HepG2 (cell line): ENCODE data around the gene CAPN15. TPM values are rescaled to one million over a fixed set of nuclear protein-coding genes. Genes with fewer than 3 reads are reported as not detected.

ENCODE experiments used
- ATM ChIP-seq: fragments of 450-650 bp; IDR thresholded peaks from 2 replicates; pipeline ENCODE4 v1.7.1; 2017; ENCODE audit warnings: mild to moderate bottlenecking, borderline replicate concordance
- CREB1 ChIP-seq, 2 experiments: fragments of 450-650 bp in 1 of 2; IDR thresholded peaks; 2 replicates each; pipeline ENCODE4 v1.6.1; 2016 to 2017; ENCODE audit warnings: control low read depth in 1 of 2, mild to moderate bottlenecking in 1 of 2, missing compliant biosample characterization in 1 of 2, missing genetic modification characterization in 1 of 2
- GTF3A ChIP-seq: sonication (generic); formaldehyde crosslinking; conservative IDR thresholded peaks from 2 replicates; pipeline ENCODE4 v1.4.0; 2020; ENCODE audit warnings: mild to moderate bottlenecking, missing genetic modification reagents
- HMG20B ChIP-seq: conservative IDR thresholded peaks from 2 replicates; pipeline ENCODE4 v1.6.1; 2016; ENCODE audit warnings: missing genetic modification reagents, missing compliant biosample characterization
- HNF4G ChIP-seq, 2 experiments: sonication (generic) in 1 of 2; formaldehyde crosslinking in 1 of 2; IDR thresholded peaks; 2 replicates each; pipeline versions ENCODE4 v1.4.0 to v1.6.1; 2011 to 2020; ENCODE audit warnings: borderline replicate concordance in 2 of 2, low read depth in 2 of 2, mild to moderate bottlenecking in 2 of 2, low read length in 1 of 2, missing genetic modification reagents in 1 of 2, moderate library complexity in 1 of 2
- KLF16 ChIP-seq, 2 experiments: sonication (generic) in 1 of 2; formaldehyde crosslinking in 1 of 2; IDR thresholded peaks; 2 replicates each; pipeline versions ENCODE4 v1.6.1 to v1.8.0; 2016 to 2023; ENCODE audit warnings: missing genetic modification reagents in 2 of 2, missing compliant biosample characterization in 1 of 2
- NR2F2 ChIP-seq: IDR thresholded peaks from 2 replicates; pipeline ENCODE4 v1.6.1; 2012; ENCODE audit warnings: low read depth, inconsistent platforms, borderline replicate concordance
- NR2F6 ChIP-seq, 2 experiments: IDR thresholded peaks; 2 replicates each; pipeline ENCODE4 v1.6.1; 2016; ENCODE audit warnings: antibody characterized with exemption in 1 of 2, mild to moderate bottlenecking in 1 of 2
- RFX5 ChIP-seq: IDR thresholded peaks from 2 replicates; pipeline ENCODE4 v1.6.1; 2011; ENCODE audit warnings: low read depth, low read length, improper control_type of control experiment
- SMAD9 ChIP-seq: sonication (generic); formaldehyde crosslinking; IDR thresholded peaks from 2 replicates; pipeline ENCODE4 v1.5.1; 2020; ENCODE audit warnings: mild to moderate bottlenecking, missing genetic modification reagents
- TCF7 ChIP-seq: sonication (generic); IDR thresholded peaks from 2 replicates; pipeline ENCODE4 v1.6.1; 2016; ENCODE audit warnings: antibody characterized with exemption, low read depth
- TOE1 ChIP-seq: sonication (generic); formaldehyde crosslinking; IDR thresholded peaks from 2 replicates; pipeline ENCODE4 v1.4.0; 2020; ENCODE audit warnings: mild to moderate bottlenecking, missing genetic modification reagents
- ZMAT3 ChIP-seq: sonication (generic); formaldehyde crosslinking; conservative IDR thresholded peaks from 2 replicates; pipeline ENCODE4 v1.7.0; 2021; ENCODE audit warnings: missing genetic modification reagents
- ZNF12 ChIP-seq: sonication (generic); formaldehyde crosslinking; IDR thresholded peaks from 2 replicates; pipeline ENCODE4 v1.5.0; 2020; ENCODE audit warnings: missing genetic modification reagents
- ZNF138 ChIP-seq: sonication (generic); formaldehyde crosslinking; IDR thresholded peaks from 2 replicates; pipeline ENCODE4 v1.5.0; 2020; ENCODE audit warnings: mild to moderate bottlenecking, low read depth, missing genetic modification reagents
- ZNF331 ChIP-seq: sonication (generic); formaldehyde crosslinking; IDR thresholded peaks from 2 replicates; pipeline ENCODE4 v1.4.0; 2020; ENCODE audit warnings: missing genetic modification reagents
- ZNF432 ChIP-seq: sonication (generic); formaldehyde crosslinking; IDR thresholded peaks from 2 replicates; pipeline ENCODE4 v1.5.0; 2020; ENCODE audit warnings: missing genetic modification reagents, mild to moderate bottlenecking, borderline replicate concordance
- ZNF605 ChIP-seq: sonication (generic); formaldehyde crosslinking; IDR thresholded peaks from 2 replicates; pipeline ENCODE4 v1.8.0; 2022; ENCODE audit warnings: mild to moderate bottlenecking, missing genetic modification reagents
- ZNF782 ChIP-seq: sonication (generic); formaldehyde crosslinking; IDR thresholded peaks from 2 replicates; pipeline ENCODE4 v1.4.0; 2020; ENCODE audit warnings: missing genetic modification reagents, mild to moderate bottlenecking, borderline replicate concordance
- ZNF790 ChIP-seq: sonication (generic); formaldehyde crosslinking; IDR thresholded peaks from 2 replicates; pipeline ENCODE4 v1.8.0; 2022; ENCODE audit warnings: missing genetic modification reagents, mild to moderate bottlenecking, borderline replicate concordance
- polyA plus RNA-seq, 8 experiments: library from polyadenylated mRNA; depleted of rRNA in 3 of 8; stranded (reverse) in 7 of 8; unstranded in 1 of 8; fragments of >200 nt; fragmentation: Illumina TruSeq in 4 of 8; extraction: Trizol in 4 of 8; gene quantifications; 2 replicates each; pipeline versions ENCODE4 v1.2.1 to v1.2.3, GENCODE V29; 2011 to 2016; ENCODE audit warnings: low read depth in 4 of 8, missing spikeins in 1 of 8, mixed read lengths in 1 of 8; ENCODE audit not compliant: insufficient read depth in 1 of 8
- total RNA-seq, 5 experiments: library from RNA; depleted of rRNA; stranded (reverse); fragments of >200 nt; fragmentation: Illumina TruSeq; extraction: Trizol; gene quantifications; 2 replicates each; pipeline ENCODE4 v1.2.3, GENCODE V29; 2016; ENCODE audit warnings: low read depth in 1 of 5
- TF ChIP-seq, protein P1 (sequence below): sonication (generic); formaldehyde crosslinking; IDR thresholded peaks from 2 replicates; pipeline ENCODE4 v1.5.0; 2020; ENCODE audit warnings: mild to moderate bottlenecking, missing genetic modification reagents
- TF ChIP-seq, protein P2 (sequence below): sonication (generic); formaldehyde crosslinking; IDR thresholded peaks from 2 replicates; pipeline ENCODE4 v1.5.0; 2020; ENCODE audit warnings: mild to moderate bottlenecking, missing genetic modification reagents
- TF ChIP-seq, protein P3 (sequence below): sonication (generic); formaldehyde crosslinking; IDR thresholded peaks from 2 replicates; pipeline ENCODE4 v1.4.0; 2020; ENCODE audit warnings: mild to moderate bottlenecking, missing genetic modification reagents

CAPN15 gene
- total and polyA plus RNA-seq, 2 of the 13 experiments (the other 11 are each of a cell fraction or from before 2014, with no cell fraction given) = 14.9 to 24.5 TPM

DNA sequence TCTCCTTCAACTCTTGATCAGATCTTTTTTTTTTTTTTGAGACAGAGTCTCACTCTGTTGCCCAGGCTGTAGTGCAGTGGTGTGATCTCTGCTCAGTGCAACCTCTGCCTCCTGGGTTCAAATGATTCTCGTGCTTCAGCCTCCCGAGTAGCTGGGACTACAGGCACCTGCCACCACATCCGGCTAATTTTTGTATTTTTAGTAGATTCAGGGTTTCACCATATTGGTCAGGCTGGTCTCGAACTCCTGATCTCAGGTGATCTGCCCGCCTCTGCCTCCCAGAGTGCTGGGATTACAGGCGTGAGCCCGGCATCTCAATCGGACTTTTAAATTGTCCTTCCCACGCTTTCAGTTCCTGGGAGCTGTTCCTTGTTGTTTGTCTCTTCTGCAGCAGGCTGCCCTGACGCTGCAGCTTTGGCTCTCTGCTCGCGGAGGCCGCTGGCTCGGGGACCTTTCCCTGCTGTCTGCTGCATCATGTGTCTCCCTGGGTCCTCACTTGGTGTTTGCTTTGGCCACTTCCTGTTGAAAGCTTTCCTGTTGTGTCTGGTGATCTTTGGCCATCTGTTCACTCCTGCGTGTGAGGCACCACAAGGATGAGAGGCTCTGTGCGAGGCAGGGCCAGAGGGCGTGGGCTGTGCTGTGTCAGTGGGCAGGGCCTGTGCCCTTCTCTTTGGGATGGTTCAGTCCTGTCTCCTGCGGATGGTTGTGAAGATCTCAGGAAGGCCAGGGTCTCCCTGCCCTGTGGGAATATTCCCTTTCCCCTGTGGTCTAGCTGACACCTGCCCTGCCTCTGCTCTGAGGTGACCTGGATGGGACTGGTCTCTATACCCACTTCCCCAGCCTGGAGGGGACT, 18.4 kb upstream of the CAPN15 start (continued):
- TF ChIP-seq SMAD9 (no peak), CREB1 (IDR thresholded peaks at IDR 0.05) (peak; percentile 9; the same call in 1 of the 2 replicates), CREB1 (CRISPR knock-in tag; IDR thresholded peaks at IDR 0.05) (no peak; the same call in 1 of the 2 replicates), HNF4G (IDR thresholded peaks at IDR 0.05; ENCODE audit: borderline replicate concordance, low read depth, low read length) (no peak), HNF4G (CRISPR knock-in tag; IDR thresholded peaks at IDR 0.05; ENCODE audit: borderline replicate concordance, low read depth) (peak; percentile 96), ZNF790 (0 out of 2 replicates have a peak, but pooled peaks have one; percentile 41), NR2F6 (IDR thresholded peaks at IDR 0.05) (peak; percentile 76), NR2F6 (CRISPR knock-in tag; IDR thresholded peaks at IDR 0.05) (peak; percentile 95), ZNF331 (CRISPR knock-in tag) (peak; percentile 92), ZNF12 (CRISPR knock-in tag) (0 out of 2 replicates have a peak, but pooled peaks have one; percentile 40), NR2F2 (no peak; the same call in 1 of the 2 replicates), ATM (no peak), ZNF782 (CRISPR knock-in tag) (peak; percentile 79; the same call in 1 of the 2 replicates), ZMAT3 (CRISPR knock-in tag) (peak; percentile 82), TCF7 (no peak), RFX5 (peak; percentile 71), ZNF138 (CRISPR knock-in tag) (0 out of 2 replicates have a peak, but pooled peaks have one; percentile 17), TOE1 (CRISPR knock-in tag) (no peak), GTF3A (CRISPR knock-in tag) (no peak), KLF16 (CRISPR knock-in tag; IDR thresholded peaks at IDR 0.05) (peak in 1 of 2 experiments; percentile 91; a peak in 2 of 4 replicates), ZNF605 (peak; percentile 82), ZNF432 (CRISPR knock-in tag) (no peak), HMG20B (CRISPR knock-in tag) (no peak)
- TF ChIP-seq, protein P1, sequence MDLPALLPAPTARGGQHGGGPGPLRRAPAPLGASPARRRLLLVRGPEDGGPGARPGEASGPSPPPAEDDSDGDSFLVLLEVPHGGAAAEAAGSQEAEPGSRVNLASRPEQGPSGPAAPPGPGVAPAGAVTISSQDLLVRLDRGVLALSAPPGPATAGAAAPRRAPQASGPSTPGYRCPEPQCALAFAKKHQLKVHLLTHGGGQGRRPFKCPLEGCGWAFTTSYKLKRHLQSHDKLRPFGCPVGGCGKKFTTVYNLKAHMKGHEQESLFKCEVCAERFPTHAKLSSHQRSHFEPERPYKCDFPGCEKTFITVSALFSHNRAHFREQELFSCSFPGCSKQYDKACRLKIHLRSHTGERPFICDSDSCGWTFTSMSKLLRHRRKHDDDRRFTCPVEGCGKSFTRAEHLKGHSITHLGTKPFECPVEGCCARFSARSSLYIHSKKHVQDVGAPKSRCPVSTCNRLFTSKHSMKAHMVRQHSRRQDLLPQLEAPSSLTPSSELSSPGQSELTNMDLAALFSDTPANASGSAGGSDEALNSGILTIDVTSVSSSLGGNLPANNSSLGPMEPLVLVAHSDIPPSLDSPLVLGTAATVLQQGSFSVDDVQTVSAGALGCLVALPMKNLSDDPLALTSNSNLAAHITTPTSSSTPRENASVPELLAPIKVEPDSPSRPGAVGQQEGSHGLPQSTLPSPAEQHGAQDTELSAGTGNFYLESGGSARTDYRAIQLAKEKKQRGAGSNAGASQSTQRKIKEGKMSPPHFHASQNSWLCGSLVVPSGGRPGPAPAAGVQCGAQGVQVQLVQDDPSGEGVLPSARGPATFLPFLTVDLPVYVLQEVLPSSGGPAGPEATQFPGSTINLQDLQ (CRISPR knock-in tag) = no peak
- TF ChIP-seq, protein P2, sequence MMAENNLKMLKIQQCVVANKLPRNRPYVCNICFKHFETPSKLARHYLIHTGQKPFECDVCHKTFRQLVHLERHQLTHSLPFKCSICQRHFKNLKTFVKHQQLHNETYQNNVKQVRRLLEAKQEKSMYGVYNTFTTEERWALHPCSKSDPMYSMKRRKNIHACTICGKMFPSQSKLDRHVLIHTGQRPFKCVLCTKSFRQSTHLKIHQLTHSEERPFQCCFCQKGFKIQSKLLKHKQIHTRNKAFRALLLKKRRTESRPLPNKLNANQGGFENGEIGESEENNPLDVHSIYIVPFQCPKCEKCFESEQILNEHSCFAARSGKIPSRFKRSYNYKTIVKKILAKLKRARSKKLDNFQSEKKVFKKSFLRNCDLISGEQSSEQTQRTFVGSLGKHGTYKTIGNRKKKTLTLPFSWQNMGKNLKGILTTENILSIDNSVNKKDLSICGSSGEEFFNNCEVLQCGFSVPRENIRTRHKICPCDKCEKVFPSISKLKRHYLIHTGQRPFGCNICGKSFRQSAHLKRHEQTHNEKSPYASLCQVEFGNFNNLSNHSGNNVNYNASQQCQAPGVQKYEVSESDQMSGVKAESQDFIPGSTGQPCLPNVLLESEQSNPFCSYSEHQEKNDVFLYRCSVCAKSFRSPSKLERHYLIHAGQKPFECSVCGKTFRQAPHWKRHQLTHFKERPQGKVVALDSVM (CRISPR knock-in tag) = peak; percentile 74
- TF ChIP-seq, protein P3, sequence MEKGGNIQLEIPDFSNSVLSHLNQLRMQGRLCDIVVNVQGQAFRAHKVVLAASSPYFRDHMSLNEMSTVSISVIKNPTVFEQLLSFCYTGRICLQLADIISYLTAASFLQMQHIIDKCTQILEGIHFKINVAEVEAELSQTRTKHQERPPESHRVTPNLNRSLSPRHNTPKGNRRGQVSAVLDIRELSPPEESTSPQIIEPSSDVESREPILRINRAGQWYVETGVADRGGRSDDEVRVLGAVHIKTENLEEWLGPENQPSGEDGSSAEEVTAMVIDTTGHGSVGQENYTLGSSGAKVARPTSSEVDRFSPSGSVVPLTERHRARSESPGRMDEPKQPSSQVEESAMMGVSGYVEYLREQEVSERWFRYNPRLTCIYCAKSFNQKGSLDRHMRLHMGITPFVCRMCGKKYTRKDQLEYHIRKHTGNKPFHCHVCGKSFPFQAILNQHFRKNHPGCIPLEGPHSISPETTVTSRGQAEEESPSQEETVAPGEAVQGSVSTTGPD (CRISPR knock-in tag) = no peak
